Body of pancreas (tissue), 4 donors: ENCODE data around the gene PBX1. TPM values are rescaled to one million over a fixed set of nuclear protein-coding genes. Genes with fewer than 3 reads are reported as not detected.

Source experiments
- ATAC-seq: fragments of 150-250 bp; one replicate; pipeline ENCODE4 v1.9.1; 2016
- DNase-seq, 4 donors: peaks; one replicate each; pipeline ENCODE4 v3.0.0-alpha.2; 2019
- H3K27ac ChIP-seq, 4 donors: fragments of 200-600 bp; sonication (generic); 1 replicate in 3 of 4; 2 replicates in 1 of 4; pipeline versions ENCODE4 v1.5.1 to v1.6.1; 2016 to 2019; ENCODE audit warnings: mild to moderate bottlenecking in 1 of 4, mixed read lengths in 1 of 4, moderate library complexity in 1 of 4
- H3K27me3 ChIP-seq, 2 donors: fragments of 200-600 bp; sonication (generic); one replicate each; pipeline ENCODE4 v1.6.0; 2016; ENCODE audit warnings: mild to moderate bottlenecking in 1 of 2
- H3K36me3 ChIP-seq, 2 donors: fragments of 200-600 bp; sonication (generic); replicated peaks in 1 of 2; 2 replicates each; pipeline ENCODE4 v1.5.1; 2016; ENCODE audit warnings: low read depth in 2 of 2; ENCODE audit not compliant: insufficient read depth in 1 of 2
- H3K4me1 ChIP-seq: fragments of 200-600 bp; sonication (generic); one replicate; pipeline ENCODE4 v1.6.0; 2016
- H3K4me3 ChIP-seq, 2 donors: fragments of 200-600 bp; sonication (generic); 1 replicate in 1 of 2; 2 replicates in 1 of 2; pipeline ENCODE4 v1.5.1; 2016 to 2019
- H3K9me3 ChIP-seq, 3 donors: fragments of 200-600 bp; sonication (generic); 1 replicate in 2 of 3; 2 replicates in 1 of 3; pipeline ENCODE4 v1.5.1; 2016
- POLR2A ChIP-seq, 3 donors: fragments of 450-650 bp; IDR thresholded peaks; one replicate each; pipeline ENCODE4 v1.6.1; 2016; ENCODE audit warnings: antibody characterized with exemption in 3 of 3, mild to moderate bottlenecking in 2 of 3
- WGBS, 2 donors: methylation state at CpG; one replicate each; pipeline ENCODE4 v1.1.5; 2017; 5-methylcytosine and 5-hydroxymethylcytosine counted together
- intact Hi-C: fragments of 100-400 bp; cut with DNase I; formaldehyde crosslinking; loops from one replicate; pipeline ENCODE4 v1.15.1; 2023
- total RNA-seq, 2 donors: library from RNA; depleted of rRNA; stranded (reverse); fragments of >200 nt; gene quantifications; one replicate each; pipeline ENCODE4 v1.1.0, GENCODE V29; 2016
- TF ChIP-seq, protein P1 (sequence below), 7 experiments: fragments of 450-650 bp in 4 of 7; fragments of 200-600 bp in 3 of 7; sonication (generic) in 3 of 7; IDR thresholded peaks; one replicate each; pipeline ENCODE4 v1.5.1; 2016 to 2019; ENCODE audit warnings: antibody characterized with exemption in 7 of 7

PBX1 gene
- total RNA-seq, 2 donors from 2014 or later, result 83.1 to 111 TPM

- intact Hi-C loops, result no loop called here
- DNase-seq, result no peak
- ATAC-seq, result no peak
- no peaks in the 10 kb centered on the region for H3K27me3 ChIP-seq
- no peaks in the 10 kb centered on the region for H3K9me3 ChIP-seq
- no peak overlapping the region for H3K4me3 ChIP-seq
- TF ChIP-seq, protein P1, sequence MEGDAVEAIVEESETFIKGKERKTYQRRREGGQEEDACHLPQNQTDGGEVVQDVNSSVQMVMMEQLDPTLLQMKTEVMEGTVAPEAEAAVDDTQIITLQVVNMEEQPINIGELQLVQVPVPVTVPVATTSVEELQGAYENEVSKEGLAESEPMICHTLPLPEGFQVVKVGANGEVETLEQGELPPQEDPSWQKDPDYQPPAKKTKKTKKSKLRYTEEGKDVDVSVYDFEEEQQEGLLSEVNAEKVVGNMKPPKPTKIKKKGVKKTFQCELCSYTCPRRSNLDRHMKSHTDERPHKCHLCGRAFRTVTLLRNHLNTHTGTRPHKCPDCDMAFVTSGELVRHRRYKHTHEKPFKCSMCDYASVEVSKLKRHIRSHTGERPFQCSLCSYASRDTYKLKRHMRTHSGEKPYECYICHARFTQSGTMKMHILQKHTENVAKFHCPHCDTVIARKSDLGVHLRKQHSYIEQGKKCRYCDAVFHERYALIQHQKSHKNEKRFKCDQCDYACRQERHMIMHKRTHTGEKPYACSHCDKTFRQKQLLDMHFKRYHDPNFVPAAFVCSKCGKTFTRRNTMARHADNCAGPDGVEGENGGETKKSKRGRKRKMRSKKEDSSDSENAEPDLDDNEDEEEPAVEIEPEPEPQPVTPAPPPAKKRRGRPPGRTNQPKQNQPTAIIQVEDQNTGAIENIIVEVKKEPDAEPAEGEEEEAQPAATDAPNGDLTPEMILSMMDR (IDR thresholded peaks at IDR 0.05), result no peak
- TF ChIP-seq POLR2A (IDR thresholded peaks at IDR 0.05), result no peak
- no peaks in the 10 kb centered on the region for H3K36me3 ChIP-seq
- no peak overlapping the region for H3K27ac ChIP-seq
- 60 to 64% methylated on average over 2 of the region's 2 CpGs for WGBS, 2 donors
- peaks cover 48% of the 10 kb centered on the region for H3K4me1 ChIP-seq
Observed at GRCh38 chr1:164694505-164694904, 135.5 kb downstream of the PBX1 start.

GRCh38 chr1:164695956-164696665 lies 137.1 kb downstream of the PBX1 start:
- Histone ChIP-seq H3K36me3 (no peaks in the 10 kb centered on the region), H3K4me3 (no peak overlapping the region), H3K27me3 (no peaks in the 10 kb centered on the region), H3K4me1 (peaks cover 54% of the 10 kb centered on the region), H3K9me3 (no peaks in the 10 kb centered on the region), H3K27ac (no peak overlapping the region)
- no peak for ATAC-seq
- DNase-seq, result no peak
- intact Hi-C loops, result no loop called here
- WGBS, 2 donors, result 71 to 78% methylated on average over 5 of the region's 5 CpGs
- TF ChIP-seq, protein P1 (IDR thresholded peaks at IDR 0.05), result no peak
- no peak for TF ChIP-seq POLR2A (IDR thresholded peaks at IDR 0.05)

DNA sequence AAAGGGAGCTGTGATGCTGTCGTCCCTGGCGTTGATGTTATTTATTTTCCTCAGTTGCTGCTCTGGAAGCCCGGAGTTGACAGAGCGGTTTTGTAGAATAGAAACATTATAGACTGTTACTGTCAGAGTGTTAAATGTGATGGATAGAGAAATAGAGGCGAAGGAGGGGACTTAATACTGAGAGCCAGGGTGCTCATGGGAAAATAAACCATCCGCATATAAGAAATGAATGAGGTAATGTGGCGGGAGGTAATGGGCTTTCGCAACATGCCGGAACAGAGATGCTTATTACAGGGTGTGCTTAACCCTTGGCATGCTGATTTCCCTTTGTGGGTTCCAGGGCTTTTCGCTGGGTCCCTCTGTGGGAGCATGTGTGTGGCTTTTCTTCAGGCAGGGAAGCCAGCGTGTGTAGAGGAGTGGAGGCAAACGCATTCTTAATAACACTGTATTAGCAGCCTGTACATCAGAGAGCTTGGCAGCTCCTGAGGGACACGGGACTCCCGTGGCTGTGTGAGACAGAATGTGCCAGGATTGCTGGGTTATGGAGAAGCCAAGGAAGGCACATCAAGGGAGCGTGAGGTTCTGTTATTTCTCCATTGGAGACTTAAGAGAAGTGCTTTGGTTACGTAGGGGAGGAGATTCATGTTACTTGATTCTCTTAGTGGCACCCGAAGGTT lies 141.0 kb downstream of the PBX1 start:
- no peak overlapping the region for H3K4me3 ChIP-seq
- H3K4me1 ChIP-seq, result peaks cover 56% of the 10 kb centered on the region
- H3K27me3 ChIP-seq, result no peaks in the 10 kb centered on the region
- H3K27ac ChIP-seq, result peak overlapping the region; percentile 2 to 53 (median 18)
- intact Hi-C loops, result no loop called here
- DNase-seq, result peak in 2 of 4 donors; percentile 35 to 38
- peak; percentile 33 for ATAC-seq
- TF ChIP-seq, protein P1 (IDR thresholded peaks at IDR 0.05), result no peak
- no peak for TF ChIP-seq POLR2A (IDR thresholded peaks at IDR 0.05)
- no peaks in the 10 kb centered on the region for H3K9me3 ChIP-seq
- 58 to 61% methylated on average over 17 of the region's 17 CpGs for WGBS, 2 donors
- no peaks in the 10 kb centered on the region for H3K36me3 ChIP-seq

GRCh38 chr1:164700683-164701082 lies 141.7 kb downstream of the PBX1 start:
- intact Hi-C loops, result no loop called here
- ATAC-seq (no peak), DNase-seq (no peak)
- 60 to 67% methylated on average over 2 of the region's 2 CpGs for WGBS, 2 donors
- Histone ChIP-seq H3K27ac (peak overlapping the region in 3 of 4 donors; percentile 2 to 53 (median 46)), H3K4me1 (peaks cover 57% of the 10 kb centered on the region), H3K27me3 (no peaks in the 10 kb centered on the region), H3K9me3 (no peaks in the 10 kb centered on the region), H3K36me3 (no peaks in the 10 kb centered on the region), H3K4me3 (no peak overlapping the region)
- TF ChIP-seq, protein P1 (IDR thresholded peaks at IDR 0.05), result no peak
- no peak for TF ChIP-seq POLR2A (IDR thresholded peaks at IDR 0.05)
